Chondrocyte (in vitro differentiated cells): ENCODE data around the gene MAPK10. TPM values are rescaled to one million over a fixed set of nuclear protein-coding genes. Genes with fewer than 3 reads are reported as not detected.

Source experiments
- DNase-seq: peaks from one replicate; pipeline ENCODE4 v3.0.0; 2021; ENCODE audit warnings: mixed read lengths, low spot score
- H3K27ac Mint-ChIP-seq: one replicate; pipeline ENCODE4 v1.8.0; 2021; ENCODE audit warnings: mild to moderate bottlenecking, moderate library complexity, mixed read lengths; ENCODE audit not compliant: unreplicated experiment
- H3K27me3 Mint-ChIP-seq: 2 replicates; pipeline ENCODE4 v1.8.0; 2021; ENCODE audit warnings: low read depth, mixed read lengths
- H3K36me3 Mint-ChIP-seq: 2 replicates; pipeline ENCODE4 v1.8.0; 2021; ENCODE audit warnings: low read depth, mixed read lengths
- H3K4me1 Mint-ChIP-seq: 2 replicates; pipeline ENCODE4 v1.8.0; 2021; ENCODE audit warnings: low read depth, mild to moderate bottlenecking, mixed read lengths
- H3K4me3 Mint-ChIP-seq: one replicate; pipeline ENCODE4 v1.8.0; 2021; ENCODE audit warnings: mild to moderate bottlenecking, moderate library complexity, mixed read lengths; ENCODE audit not compliant: unreplicated experiment
- H3K9me3 Mint-ChIP-seq: 2 replicates; pipeline ENCODE4 v1.8.0; 2021; ENCODE audit warnings: low read depth, mixed read lengths
- total RNA-seq: library from RNA; stranded (reverse); gene quantifications from 3 replicates; pipeline ENCODE4 v1.2.1, GENCODE V29; 2021
- TF ChIP-seq, protein P1 (sequence below): fragments of 200-600 bp; sonication (generic); IDR thresholded peaks from 2 replicates; pipeline ENCODE4 v1.5.0; 2021; ENCODE audit warnings: antibody characterized with exemption, mild to moderate bottlenecking, moderate library complexity

Gene MAPK10
- total RNA-seq, 1 donor from 2014 or later, result 14.1 TPM

DNA sequence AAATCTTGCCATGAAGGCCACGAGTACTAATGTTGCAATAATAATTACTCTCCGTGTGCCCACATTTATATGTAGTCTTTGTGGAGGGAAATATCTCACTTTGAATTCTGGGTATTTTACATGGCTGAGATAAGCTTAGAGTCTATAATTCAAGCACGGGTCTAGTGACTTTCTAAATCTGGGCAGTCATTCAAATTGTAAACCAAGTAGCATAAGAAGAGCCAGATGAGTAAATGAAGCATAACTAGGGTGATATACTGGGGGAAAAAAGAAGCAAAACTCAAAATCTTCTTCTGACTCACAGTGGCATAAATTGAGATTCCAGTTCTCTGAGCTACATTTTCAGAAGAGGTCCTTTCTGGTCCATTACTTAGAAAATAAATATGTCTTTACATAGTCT lies 53.0 kb downstream of the MAPK10 start:
- Mint-ChIP-seq H3K4me1 (peaks cover 33% of the 10 kb centered on the region), H3K36me3 (peaks cover 3% of the 10 kb centered on the region), H3K4me3 (no peak overlapping the region), H3K9me3 (peaks cover 16% of the 10 kb centered on the region), H3K27ac (peak overlapping the region; percentile 69), H3K27me3 (no peaks in the 10 kb centered on the region)
- TF ChIP-seq, protein P1, sequence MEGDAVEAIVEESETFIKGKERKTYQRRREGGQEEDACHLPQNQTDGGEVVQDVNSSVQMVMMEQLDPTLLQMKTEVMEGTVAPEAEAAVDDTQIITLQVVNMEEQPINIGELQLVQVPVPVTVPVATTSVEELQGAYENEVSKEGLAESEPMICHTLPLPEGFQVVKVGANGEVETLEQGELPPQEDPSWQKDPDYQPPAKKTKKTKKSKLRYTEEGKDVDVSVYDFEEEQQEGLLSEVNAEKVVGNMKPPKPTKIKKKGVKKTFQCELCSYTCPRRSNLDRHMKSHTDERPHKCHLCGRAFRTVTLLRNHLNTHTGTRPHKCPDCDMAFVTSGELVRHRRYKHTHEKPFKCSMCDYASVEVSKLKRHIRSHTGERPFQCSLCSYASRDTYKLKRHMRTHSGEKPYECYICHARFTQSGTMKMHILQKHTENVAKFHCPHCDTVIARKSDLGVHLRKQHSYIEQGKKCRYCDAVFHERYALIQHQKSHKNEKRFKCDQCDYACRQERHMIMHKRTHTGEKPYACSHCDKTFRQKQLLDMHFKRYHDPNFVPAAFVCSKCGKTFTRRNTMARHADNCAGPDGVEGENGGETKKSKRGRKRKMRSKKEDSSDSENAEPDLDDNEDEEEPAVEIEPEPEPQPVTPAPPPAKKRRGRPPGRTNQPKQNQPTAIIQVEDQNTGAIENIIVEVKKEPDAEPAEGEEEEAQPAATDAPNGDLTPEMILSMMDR, result no peak
- no peak for DNase-seq

DNA sequence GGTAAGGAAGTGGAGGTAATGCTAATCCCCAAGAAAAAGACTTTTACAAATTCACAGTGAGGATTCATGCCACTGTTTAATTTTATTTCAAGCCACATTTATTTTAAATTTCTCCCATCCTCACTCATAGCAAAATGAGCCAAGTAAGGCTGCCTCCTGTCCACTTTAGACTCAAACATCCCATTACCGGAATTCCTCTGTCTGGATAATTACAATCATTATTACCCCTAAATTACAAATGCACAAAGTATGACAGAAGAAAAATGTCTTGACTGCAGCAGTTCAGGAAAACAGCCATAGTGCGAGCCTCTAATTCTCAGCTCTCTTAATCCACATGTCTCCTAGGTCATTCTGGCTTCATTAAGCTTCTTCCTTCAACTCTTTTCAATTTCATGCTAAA lies 57.0 kb downstream of the MAPK10 start:
- DNase-seq, result no peak
- TF ChIP-seq, protein P1, result no peak
- H3K36me3 Mint-ChIP-seq, result peaks cover 3% of the 10 kb centered on the region
- H3K27me3 Mint-ChIP-seq, result no peaks in the 10 kb centered on the region
- no peak overlapping the region for H3K27ac Mint-ChIP-seq
- H3K4me3 Mint-ChIP-seq, result no peak overlapping the region
- H3K9me3 Mint-ChIP-seq, result peaks cover 16% of the 10 kb centered on the region
- peaks cover 31% of the 10 kb centered on the region for H3K4me1 Mint-ChIP-seq

DNA sequence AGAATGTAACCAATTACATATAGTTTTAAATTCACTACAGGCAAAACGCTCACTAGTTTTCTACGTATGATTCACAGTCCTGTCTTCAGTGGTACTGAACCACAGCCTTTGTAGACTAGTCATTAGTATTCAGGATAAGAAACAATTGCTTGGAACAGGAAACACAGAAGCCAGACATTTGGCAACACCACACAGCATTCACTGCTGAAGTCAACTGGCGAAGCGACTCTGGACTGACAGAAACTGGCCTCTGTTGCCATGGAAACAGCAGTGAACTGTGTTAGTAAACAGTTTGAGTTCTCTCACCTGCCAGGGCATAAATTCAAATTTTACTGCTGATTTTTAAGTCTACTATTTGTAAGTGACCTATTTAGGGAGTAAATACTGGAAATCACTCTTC lies 57.6 kb downstream of the MAPK10 start:
- DNase-seq, result no peak
- Mint-ChIP-seq H3K9me3 (peaks cover 16% of the 10 kb centered on the region), H3K36me3 (peaks cover 6% of the 10 kb centered on the region), H3K27me3 (no peaks in the 10 kb centered on the region), H3K4me3 (no peak overlapping the region), H3K27ac (no peak overlapping the region), H3K4me1 (peaks cover 25% of the 10 kb centered on the region)
- TF ChIP-seq, protein P1, result no peak

DNA sequence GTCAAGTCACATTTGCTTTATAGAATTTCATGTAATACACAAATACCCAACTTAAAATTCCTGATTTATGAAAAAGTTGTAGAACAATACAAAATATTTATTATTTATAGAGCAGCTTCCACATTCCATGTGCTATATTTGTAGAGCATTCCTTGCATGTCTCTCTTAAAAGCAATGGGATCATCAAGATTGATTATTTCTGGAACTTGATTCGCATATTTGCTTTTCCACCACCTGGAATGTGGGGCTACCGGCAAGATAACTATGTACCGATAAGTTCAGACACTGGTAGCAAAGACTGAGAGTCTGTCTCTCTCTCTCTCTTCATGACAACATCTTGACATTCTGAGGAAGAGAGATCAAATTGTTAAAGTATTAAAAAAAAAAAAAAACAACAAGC lies 59.3 kb downstream of the MAPK10 start:
- H3K4me1 Mint-ChIP-seq, result peaks cover 14% of the 10 kb centered on the region
- H3K27me3 Mint-ChIP-seq, result no peaks in the 10 kb centered on the region
- TF ChIP-seq, protein P1, result no peak
- H3K36me3 Mint-ChIP-seq, result peaks cover 6% of the 10 kb centered on the region
- no peak for DNase-seq
- peaks cover 16% of the 10 kb centered on the region for H3K9me3 Mint-ChIP-seq
- no peak overlapping the region for H3K4me3 Mint-ChIP-seq
- no peak overlapping the region for H3K27ac Mint-ChIP-seq

DNA sequence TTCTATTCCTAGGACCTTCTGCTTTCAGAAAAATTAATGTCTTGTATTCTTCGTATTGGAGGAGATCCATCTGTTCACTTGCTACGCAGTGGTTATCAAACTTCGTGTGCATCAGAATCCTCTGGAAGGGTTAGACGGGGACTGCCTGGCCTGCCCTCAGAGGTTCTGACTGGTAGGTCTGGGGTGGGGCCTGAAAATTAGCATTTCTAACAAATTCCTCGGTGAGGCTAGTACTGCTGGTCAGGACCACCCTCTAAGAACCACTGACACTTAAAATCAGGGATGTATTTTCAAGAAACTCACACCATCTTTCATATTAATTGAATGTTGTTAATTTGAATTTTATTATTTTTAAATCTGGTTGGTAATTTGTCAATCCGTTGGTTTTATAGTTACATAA lies 63.0 kb downstream of the MAPK10 start:
- TF ChIP-seq, protein P1, result no peak
- no peak for DNase-seq
- H3K27me3 Mint-ChIP-seq, result no peaks in the 10 kb centered on the region
- H3K4me3 Mint-ChIP-seq, result no peak overlapping the region
- H3K27ac Mint-ChIP-seq, result no peak overlapping the region
- H3K36me3 Mint-ChIP-seq, result peaks cover 3% of the 10 kb centered on the region
- H3K4me1 Mint-ChIP-seq, result peaks cover 19% of the 10 kb centered on the region
- H3K9me3 Mint-ChIP-seq, result no peaks in the 10 kb centered on the region
